Endodermal cell (in vitro differentiated cells): ENCODE measurements around the gene HBP1. TPM values are rescaled to one million over a fixed set of nuclear protein-coding genes. Genes with fewer than 3 reads are reported as not detected.

Experiments used
- DNase-seq: peaks from one replicate; pipeline ENCODE4 v3.0.0-alpha.2; 2017
- H3K27ac ChIP-seq: 2 replicates; pipeline ENCODE4 v1.5.1; 2013; ENCODE audit warnings: mild to moderate bottlenecking, low read depth, low read length, moderate library complexity
- H3K27me3 ChIP-seq: 2 replicates; pipeline ENCODE4 v1.6.1; 2013; ENCODE audit warnings: mild to moderate bottlenecking, low read length, moderate library complexity; ENCODE audit not compliant: insufficient read depth, control insufficient read depth, poor library complexity, severe bottlenecking
- H3K36me3 ChIP-seq: 2 replicates; pipeline ENCODE4 v1.7.0; 2013; ENCODE audit warnings: mild to moderate bottlenecking, low read length, moderate library complexity; ENCODE audit not compliant: control insufficient read depth, insufficient read depth
- H3K4me1 ChIP-seq: one replicate; pipeline ENCODE4 v1.7.0; 2013; ENCODE audit warnings: low read length; ENCODE audit not compliant: control insufficient read depth, insufficient read depth
- H3K4me3 ChIP-seq: 2 replicates; pipeline ENCODE4 v1.5.1; 2013; ENCODE audit warnings: mild to moderate bottlenecking, low read length, moderate library complexity
- H3K9ac ChIP-seq: 2 replicates; pipeline ENCODE4 v1.6.1; 2013; ENCODE audit warnings: mild to moderate bottlenecking, low read length, moderate library complexity; ENCODE audit not compliant: poor library complexity, severe bottlenecking; ENCODE audit errors: extremely low read depth
- H3K9me3 ChIP-seq: 2 replicates; pipeline ENCODE4 v1.6.1; 2013; ENCODE audit warnings: mild to moderate bottlenecking, low read length, moderate library complexity; ENCODE audit not compliant: control insufficient read depth
- H3K27ac Mint-ChIP-seq: 2 replicates; pipeline ENCODE4 v1.8.0; 2020; ENCODE audit warnings: mixed read lengths
- H3K27me3 Mint-ChIP-seq: 2 replicates; pipeline ENCODE4 v1.8.0; 2021; ENCODE audit warnings: mild to moderate bottlenecking, mixed read lengths; ENCODE audit not compliant: insufficient read depth
- H3K36me3 Mint-ChIP-seq: 2 replicates; pipeline ENCODE4 v1.8.0; 2020; ENCODE audit warnings: low read depth, mixed read lengths
- H3K4me1 Mint-ChIP-seq: 2 replicates; pipeline ENCODE4 v1.8.0; 2020; ENCODE audit warnings: mixed read lengths
- H3K4me3 Mint-ChIP-seq: 2 replicates; pipeline ENCODE4 v1.8.0; 2020; ENCODE audit warnings: mild to moderate bottlenecking, moderate library complexity, mixed read lengths
- H3K9me3 Mint-ChIP-seq: 2 replicates; pipeline ENCODE4 v1.8.0; 2020; ENCODE audit warnings: mild to moderate bottlenecking, mixed read lengths
- CTCF ChIP-seq: fragments of 200-600 bp; sonication (generic); conservative IDR thresholded peaks from 2 replicates; pipeline ENCODE4 v1.5.0; 2021; ENCODE audit warnings: antibody characterized with exemption, mild to moderate bottlenecking
- WGBS, 2 experiments: methylation state at CpG; one replicate each; pipeline versions ENCODE4 v1.1.5 to v1.1.7; 2013; ENCODE audit warnings: missing lambda C conversion rate in 2 of 2, mixed read lengths in 1 of 2; ENCODE audit not compliant: insufficient coverage in 1 of 2, insufficient read length in 1 of 2; 5-methylcytosine and 5-hydroxymethylcytosine counted together
- total RNA-seq, 2 donors: library from RNA; stranded (reverse); fragmentation: NEBNext Ultra II Directional in 1 of 2; extraction: Animal tissue kit (Norgen Biotek cat#: 25700) in 1 of 2; gene quantifications; 2 replicates in 1 of 2; 3 replicates in 1 of 2; pipeline ENCODE4 v1.2.1, GENCODE V29; 2021

The HBP1 gene
- total RNA-seq, 2 donors from 2014 or later = 39.3 to 51.0 TPM

- H3K9me3 ChIP-seq = no peaks in the 10 kb centered on the region
- Mint-ChIP-seq H3K9me3 (no peaks in the 10 kb centered on the region), H3K27ac (no peak overlapping the region), H3K27me3 (no peaks in the 10 kb centered on the region), H3K4me3 (no peak overlapping the region), H3K4me1 (peaks cover 6% of the 10 kb centered on the region), H3K36me3 (peaks cover 30% of the 10 kb centered on the region)
- peaks cover 42% of the 10 kb centered on the region for H3K36me3 ChIP-seq
- WGBS, 2 experiments = 95 to 100% methylated on average over 1 to 5 of the region's 5 CpGs
- TF ChIP-seq CTCF = no peak
- no peaks in the 10 kb centered on the region for H3K27me3 ChIP-seq
- H3K4me3 ChIP-seq = no peak overlapping the region
- H3K4me1 ChIP-seq = peaks cover 3% of the 10 kb centered on the region
- DNase-seq = no peak
- no peak overlapping the region for H3K9ac ChIP-seq
- no peak overlapping the region for H3K27ac ChIP-seq
Observed at GRCh38 chr7:107207459-107207858, 38.7 kb downstream of the HBP1 start.

- Mint-ChIP-seq H3K9me3 (no peaks in the 10 kb centered on the region), H3K27ac (no peak overlapping the region), H3K4me3 (no peak overlapping the region), H3K36me3 (peaks cover 27% of the 10 kb centered on the region), H3K4me1 (peaks cover 13% of the 10 kb centered on the region), H3K27me3 (no peaks in the 10 kb centered on the region)
- Histone ChIP-seq H3K27me3 (no peaks in the 10 kb centered on the region), H3K27ac (no peak overlapping the region), H3K9ac (no peak overlapping the region), H3K4me3 (no peak overlapping the region), H3K9me3 (no peaks in the 10 kb centered on the region), H3K36me3 (peaks cover 36% of the 10 kb centered on the region), H3K4me1 (peaks cover 3% of the 10 kb centered on the region)
- no peak for TF ChIP-seq CTCF
- WGBS, 2 experiments = 89 to 90% methylated on average over 2 to 3 of the region's 3 CpGs
- no peak for DNase-seq
Observed at GRCh38 chr7:107208024-107208521, 39.3 kb downstream of the HBP1 start.

GRCh38 chr7:107208563-107208962, 39.8 kb downstream of the HBP1 start:
- no peak overlapping the region for H3K4me3 ChIP-seq
- H3K36me3 ChIP-seq = peaks cover 31% of the 10 kb centered on the region
- TF ChIP-seq CTCF = no peak
- WGBS, 2 experiments = 92 to 100% methylated on average over 1 to 5 of the region's 5 CpGs
- Mint-ChIP-seq H3K27ac (no peak overlapping the region), H3K4me3 (no peak overlapping the region), H3K27me3 (no peaks in the 10 kb centered on the region), H3K9me3 (no peaks in the 10 kb centered on the region), H3K36me3 (peaks cover 25% of the 10 kb centered on the region), H3K4me1 (peaks cover 18% of the 10 kb centered on the region)
- H3K9ac ChIP-seq = no peak overlapping the region
- H3K4me1 ChIP-seq = peaks cover 3% of the 10 kb centered on the region
- no peak for DNase-seq
- H3K27me3 ChIP-seq = no peaks in the 10 kb centered on the region
- no peaks in the 10 kb centered on the region for H3K9me3 ChIP-seq
- H3K27ac ChIP-seq = no peak overlapping the region
